Skeletal muscle satellite cell (primary cell): ENCODE measurements around the gene ADAMTS6.

ENCODE experiments used
- H3K27me3 ChIP-seq: 2 replicates; pipeline ENCODE4 v1.7.0; 2013; ENCODE audit warnings: low read length; ENCODE audit not compliant: control insufficient read depth, insufficient read depth
- H3K36me3 ChIP-seq: 2 replicates; pipeline ENCODE4 v1.7.0; 2013; ENCODE audit warnings: mild to moderate bottlenecking, control low read depth, low read length; ENCODE audit not compliant: insufficient read depth
- H3K4me1 ChIP-seq: 2 replicates; pipeline ENCODE4 v1.7.0; 2013; ENCODE audit warnings: low read length; ENCODE audit not compliant: control insufficient read depth, insufficient read depth
- H3K4me2 ChIP-seq: 2 replicates; pipeline ENCODE4 v1.7.0; 2013; ENCODE audit warnings: mild to moderate bottlenecking, low read length
- H3K4me3 ChIP-seq: 2 replicates; pipeline ENCODE4 v1.7.0; 2013; ENCODE audit warnings: low read length
- H3K9ac ChIP-seq: 2 replicates; pipeline ENCODE4 v1.7.0; 2013; ENCODE audit warnings: mild to moderate bottlenecking, low read depth, low read length, moderate library complexity
- H3K9me3 ChIP-seq: replicated peaks from 2 replicates; pipeline ENCODE4 v1.7.0; 2013; ENCODE audit warnings: mild to moderate bottlenecking, control low read depth, low read length

Gene ADAMTS6

GRCh38 chr5:65111961-65112658 is 369.6 kb downstream of the ADAMTS6 start:
- no peak overlapping the region for H3K4me2 ChIP-seq
- H3K4me1 ChIP-seq = no peaks in the 10 kb centered on the region
- H3K9ac ChIP-seq = no peak overlapping the region
- H3K9me3 ChIP-seq = no peaks in the 10 kb centered on the region
- no peaks in the 10 kb centered on the region for H3K27me3 ChIP-seq
- H3K4me3 ChIP-seq = no peak overlapping the region
- no peaks in the 10 kb centered on the region for H3K36me3 ChIP-seq

- Histone ChIP-seq H3K36me3 (no peaks in the 10 kb centered on the region), H3K9me3 (no peaks in the 10 kb centered on the region), H3K4me1 (no peaks in the 10 kb centered on the region), H3K9ac (no peak overlapping the region), H3K4me2 (no peak overlapping the region), H3K27me3 (no peaks in the 10 kb centered on the region), H3K4me3 (no peak overlapping the region)
These were observed 372.7 kb downstream of the ADAMTS6 start for GRCh38 chr5:65108786-65109743.

- Histone ChIP-seq H3K36me3 (no peaks in the 10 kb centered on the region), H3K4me2 (no peak overlapping the region), H3K9me3 (no peaks in the 10 kb centered on the region), H3K27me3 (no peaks in the 10 kb centered on the region), H3K9ac (no peak overlapping the region), H3K4me1 (peaks cover 27% of the 10 kb centered on the region), H3K4me3 (no peak overlapping the region)
These were observed 376.4 kb downstream of the ADAMTS6 start for GRCh38 chr5:65105301-65105700.

GRCh38 chr5:65104831-65105230 is 376.9 kb downstream of the ADAMTS6 start:
- Histone ChIP-seq H3K9ac (no peak overlapping the region), H3K27me3 (no peaks in the 10 kb centered on the region), H3K4me3 (no peak overlapping the region), H3K36me3 (no peaks in the 10 kb centered on the region), H3K4me1 (peaks cover 27% of the 10 kb centered on the region), H3K4me2 (no peak overlapping the region), H3K9me3 (no peaks in the 10 kb centered on the region)

- peak overlapping the region; percentile 68 for H3K4me3 ChIP-seq
- H3K36me3 ChIP-seq = no peaks in the 10 kb centered on the region
- H3K4me2 ChIP-seq = peak overlapping the region; percentile 82
- H3K9me3 ChIP-seq = no peaks in the 10 kb centered on the region
- H3K9ac ChIP-seq = peak overlapping the region; percentile 87
- no peaks in the 10 kb centered on the region for H3K27me3 ChIP-seq
- peaks cover 27% of the 10 kb centered on the region for H3K4me1 ChIP-seq
These were observed 377.8 kb downstream of the ADAMTS6 start for GRCh38 chr5:65103756-65104440.

- peaks cover 27% of the 10 kb centered on the region for H3K4me1 ChIP-seq
- H3K9ac ChIP-seq = peak overlapping the region; percentile 87
- H3K4me3 ChIP-seq = peak overlapping the region; percentile 68
- no peaks in the 10 kb centered on the region for H3K9me3 ChIP-seq
- H3K36me3 ChIP-seq = no peaks in the 10 kb centered on the region
- H3K27me3 ChIP-seq = no peaks in the 10 kb centered on the region
- H3K4me2 ChIP-seq = peak overlapping the region; percentile 82
These were observed 378.6 kb downstream of the ADAMTS6 start for GRCh38 chr5:65102976-65103711.

- Histone ChIP-seq H3K4me2 (peak overlapping the region; percentile 82), H3K27me3 (no peaks in the 10 kb centered on the region), H3K4me1 (peaks cover 27% of the 10 kb centered on the region), H3K9me3 (no peaks in the 10 kb centered on the region), H3K4me3 (peak overlapping the region; percentile 68), H3K9ac (peak overlapping the region; percentile 87), H3K36me3 (no peaks in the 10 kb centered on the region)
These were observed 379.2 kb downstream of the ADAMTS6 start for GRCh38 chr5:65102371-65102975.

GRCh38 chr5:65101632-65102100 is 380.1 kb downstream of the ADAMTS6 start:
- no peaks in the 10 kb centered on the region for H3K36me3 ChIP-seq
- peak overlapping the region; percentile 53 for H3K9ac ChIP-seq
- H3K4me1 ChIP-seq = peaks cover 27% of the 10 kb centered on the region
- H3K9me3 ChIP-seq = no peaks in the 10 kb centered on the region
- no peak overlapping the region for H3K4me3 ChIP-seq
- no peaks in the 10 kb centered on the region for H3K27me3 ChIP-seq
- no peak overlapping the region for H3K4me2 ChIP-seq

GRCh38 chr5:65100911-65101631 is 380.6 kb downstream of the ADAMTS6 start:
- no peak overlapping the region for H3K4me3 ChIP-seq

More at GRCh38 chr5:65100911-65101631, 380.6 kb downstream of the ADAMTS6 start:
- Histone ChIP-seq H3K27me3 (no peaks in the 10 kb centered on the region), H3K9ac (peak overlapping the region; percentile 53), H3K9me3 (no peaks in the 10 kb centered on the region), H3K36me3 (no peaks in the 10 kb centered on the region), H3K4me2 (no peak overlapping the region), H3K4me1 (peaks cover 27% of the 10 kb centered on the region)
